ENCODE data around the gene THTPA.

- TF ChIP-seq CTCF (conservative IDR thresholded peaks at IDR 0.05 in 1 of 2, IDR thresholded peaks at IDR 0.05 in 1 of 2; ENCODE audit: low read depth in 1 of 2, low read length in 2 of 2) (no peak), EZH2 (IDR thresholded peaks at IDR 0.05; ENCODE audit: low read length, missing control alignments) (no peak)
Observed at GRCh38 chr14:23572524-23572828, 16.4 kb downstream of the THTPA start.

Measured in fibroblast of lung (primary cell).